SK-N-SH (cell line): Measurements from ENCODE around the gene VSIG10. TPM values are rescaled to one million over a fixed set of nuclear protein-coding genes. Genes with fewer than 3 reads are reported as not detected.
"Not testable (repeated sequence)": the region's sequence is repeated elsewhere in the genome, so short reads cannot be mapped to it uniquely, and the experiment has no call there.

ENCODE experiments used
- CTCF ChIA-PET: fragments of 300-600, 350-600 bp; formaldehyde crosslinking; extraction: SDS; loops from one replicate; lab custom pipeline; 2021; lab: Yijun Ruan, JAX
- POLR2A ChIA-PET: fragments of 350-600 bp; sonication (Branson Sonifier 250); formaldehyde crosslinking; extraction: SDS; loops from one replicate; lab custom pipeline; 2020; ENCODE audit warnings: antibody characterized with exemption, inconsistent platforms; lab: Yijun Ruan, JAX
- DNase-seq: peaks from one replicate; pipeline ENCODE4 v3.0.0; 2012
- H2AFZ ChIP-seq: fragments of 200-600 bp; sonication (generic); 2 replicates; pipeline ENCODE4 v1.8.1; 2016; ENCODE audit warnings: antibody characterized with exemption, mild to moderate bottlenecking, low read depth
- H3F3A ChIP-seq: fragments of 200-600 bp; sonication (generic); replicated peaks from 2 replicates; pipeline ENCODE3; 2016; ENCODE audit warnings: antibody characterized with exemption, mild to moderate bottlenecking; ENCODE audit not compliant: insufficient read depth
- H3K27ac ChIP-seq, 2 experiments: fragments of 200-500 bp in 1 of 2; fragments of 200-600 bp in 1 of 2; sonication (Bioruptor generic) in 1 of 2; sonication (generic), shearing (Covaris generic) in 1 of 2; 2 replicates each; pipeline versions ENCODE4 v1.5.1 to v1.6.1; 2014 to 2016; ENCODE audit warnings: low read depth in 2 of 2, inconsistent platforms in 1 of 2, low read length in 1 of 2, mild to moderate bottlenecking in 1 of 2, mixed read lengths in 1 of 2
- H3K27me3 ChIP-seq: fragments of 200-600 bp; sonication (generic), shearing (Covaris generic); 2 replicates; pipeline ENCODE4 v1.6.1; 2016; ENCODE audit warnings: mixed run types; ENCODE audit not compliant: insufficient read depth
- H3K36me3 ChIP-seq, 2 experiments: fragments of 200-500 bp in 1 of 2; fragments of 200-600 bp in 1 of 2; sonication (Bioruptor generic) in 1 of 2; sonication (generic) in 1 of 2; replicated peaks in 1 of 2; 2 replicates each; pipeline versions ENCODE3 to v1.5.1; 2014 to 2016; ENCODE audit warnings: low read length in 1 of 2, mild to moderate bottlenecking in 1 of 2; ENCODE audit not compliant: insufficient read depth in 2 of 2, control insufficient read depth in 1 of 2
- H3K4me1 ChIP-seq, 2 experiments: fragments of 200-500 bp in 1 of 2; fragments of 200-600 bp in 1 of 2; sonication (Bioruptor generic) in 1 of 2; sonication (generic), shearing (Covaris generic) in 1 of 2; 2 replicates each; pipeline versions ENCODE4 v1.5.1 to v1.6.1; 2014 to 2016; ENCODE audit warnings: low read depth in 1 of 2, low read length in 1 of 2, mixed run types in 1 of 2; ENCODE audit not compliant: insufficient read depth in 2 of 2, control insufficient read depth in 1 of 2
- H3K4me2 ChIP-seq: fragments of 200-600 bp; sonication (generic), shearing (Covaris generic); 2 replicates; pipeline ENCODE4 v1.6.1; 2017; ENCODE audit warnings: mixed run types
- H3K4me3 ChIP-seq, 2 experiments: fragments of 200-500 bp in 1 of 2; fragments of 200-600 bp in 1 of 2; sonication (Bioruptor generic) in 1 of 2; sonication (generic), shearing (Covaris generic) in 1 of 2; 2 replicates each; pipeline versions ENCODE4 v1.5.1 to v1.8.1; 2014 to 2016; ENCODE audit warnings: low read depth in 2 of 2, inconsistent platforms in 1 of 2, low read length in 1 of 2, mild to moderate bottlenecking in 1 of 2, mixed read lengths in 1 of 2, moderate library complexity in 1 of 2
- H3K79me2 ChIP-seq: fragments of 200-600 bp; sonication (generic); 2 replicates; pipeline ENCODE4 v1.8.1; 2017; ENCODE audit warnings: mild to moderate bottlenecking; ENCODE audit not compliant: insufficient read depth
- H3K9ac ChIP-seq: fragments of 200-600 bp; sonication (generic); 2 replicates; pipeline ENCODE4 v1.6.1; 2017; ENCODE audit warnings: mixed run types
- H3K9me2 ChIP-seq: fragments of 200-600 bp; sonication (generic); 2 replicates; pipeline ENCODE4 v1.6.1; 2017; ENCODE audit warnings: mixed run types
- H3K9me3 ChIP-seq: fragments of 200-600 bp; sonication (generic); 2 replicates; pipeline ENCODE4 v1.6.1; 2017; ENCODE audit warnings: mixed run types, mild to moderate bottlenecking, moderate library complexity
- H4K20me1 ChIP-seq: fragments of 200-600 bp; sonication (generic); 2 replicates; pipeline ENCODE4 v1.6.1; 2017; ENCODE audit warnings: mild to moderate bottlenecking, mixed run types; ENCODE audit not compliant: insufficient read depth
- ELF1 ChIP-seq: IDR thresholded peaks from 2 replicates; pipeline ENCODE4 v1.4.0; 2012
- EZH2phosphoT487 ChIP-seq: fragments of 200-600 bp; sonication (generic); IDR thresholded peaks from 2 replicates; pipeline ENCODE4 v1.6.1; 2017; ENCODE audit warnings: low read depth, mixed run types, mild to moderate bottlenecking, antibody characterized with exemption, moderate library complexity, borderline replicate concordance
- GABPA ChIP-seq: IDR thresholded peaks from 2 replicates; pipeline ENCODE4 v1.4.0; 2012; ENCODE audit warnings: low read depth, mild to moderate bottlenecking
- GATA2 ChIP-seq: sonication (generic); formaldehyde crosslinking; IDR thresholded peaks from 2 replicates; pipeline ENCODE4 v1.5.0; 2020; ENCODE audit warnings: mild to moderate bottlenecking, missing genetic modification reagents
- MXI1 ChIP-seq: IDR thresholded peaks from 2 replicates; pipeline ENCODE4 v1.6.1; 2012; ENCODE audit warnings: mild to moderate bottlenecking, low read depth, low read length, improper control_type of control experiment
- NFIC ChIP-seq: IDR thresholded peaks from 2 replicates; pipeline ENCODE4 v1.4.0; 2012; ENCODE audit warnings: borderline replicate concordance
- NRF1 ChIP-seq: IDR thresholded peaks from 2 replicates; pipeline ENCODE4 v1.6.1; 2012; ENCODE audit warnings: low read depth, mild to moderate bottlenecking, low read length
- PBX3 ChIP-seq: IDR thresholded peaks from 2 replicates; pipeline ENCODE4; 2012
- RFX5 ChIP-seq: IDR thresholded peaks from 2 replicates; pipeline ENCODE4 v1.6.1; 2012; ENCODE audit warnings: mild to moderate bottlenecking, improper control_type of control experiment, low read length
- TAF1 ChIP-seq: IDR thresholded peaks from 2 replicates; pipeline ENCODE4 v1.6.1; 2012; ENCODE audit warnings: low read depth, mild to moderate bottlenecking, low read length, moderate library complexity, borderline replicate concordance
- YY1 ChIP-seq: IDR thresholded peaks from 2 replicates; pipeline ENCODE4 v1.4.0; 2012; ENCODE audit warnings: low read depth, mild to moderate bottlenecking
- WGBS: methylation state at CpG from one replicate; pipeline ENCODE4 v1.1.6; 2017; ENCODE audit warnings: low lambda C conversion rate; 5-methylcytosine and 5-hydroxymethylcytosine counted together
- polyA plus RNA-seq, 3 experiments: library from polyadenylated mRNA; depleted of rRNA; stranded (reverse); fragments of >200 nt; gene quantifications; 2 replicates each; pipeline ENCODE4 v1.2.3, GENCODE V29; 2012
- TF ChIP-seq, protein P1 (sequence below): IDR thresholded peaks from 2 replicates; pipeline ENCODE4 v1.4.0; 2012; ENCODE audit warnings: low read depth, borderline replicate concordance

Gene VSIG10
- polyA plus RNA-seq, 1 of the 3 experiments (the other 2 are of a cell fraction): 12.5 TPM

DNA sequence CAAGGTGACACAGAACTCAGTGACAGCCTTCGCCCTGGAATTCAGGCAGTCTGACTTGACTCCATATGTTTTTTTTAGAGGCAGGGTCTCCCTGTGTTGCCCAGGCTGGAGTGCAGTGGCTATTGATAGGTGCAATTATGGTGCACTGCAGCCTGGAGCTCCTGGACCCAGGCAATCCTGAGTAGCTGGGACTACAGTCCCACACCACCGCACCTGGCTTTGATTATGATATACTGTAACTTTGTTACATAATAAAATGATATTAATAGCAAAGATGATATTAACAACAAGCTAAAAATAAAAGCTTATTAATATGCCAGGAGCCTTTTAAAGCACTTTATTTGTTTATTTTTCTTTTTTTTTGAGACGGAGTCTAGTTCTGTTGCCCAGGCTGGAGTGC is 9.8 kb downstream of the VSIG10 start:
- ChIA-PET POLR2A (interaction anchor here (0.6 kb wide), 2 partner anchors 11 to 15 kb away, joined by 3 read pairs; no protein-coding TSS in a partner anchor), CTCF (interaction anchor here (0.7 kb wide), 1 partner anchor 255 kb away, joined by 3 read pairs; no protein-coding TSS in a partner anchor)
- Histone ChIP-seq H3K4me3 (no peak overlapping the region), H3K79me2 (peaks cover 4% of the 10 kb centered on the region; the same call in 1 of the 2 replicates), H3K27me3 (no peaks in the 10 kb centered on the region), H3K9ac (no peak overlapping the region), H3K36me3 (peaks cover 0 to 4% of the 10 kb centered on the region in 2 experiments), H3K9me2 (no peaks in the 10 kb centered on the region), H3K27ac (no peak overlapping the region), H3K4me2 (no peak overlapping the region), H3K4me1 (peaks cover 0 to 3% of the 10 kb centered on the region in 2 experiments; a peak in 1 of 4 replicates), H3F3A (no peaks in the 10 kb centered on the region), H4K20me1 (no peaks in the 10 kb centered on the region), H3K9me3 (no peaks in the 10 kb centered on the region), H2AFZ (no peak overlapping the region)
- TF ChIP-seq ELF1 (no peak), GABPA (no peak), TAF1 (no peak), NRF1 (no peak), PBX3 (no peak)
- no peak for DNase-seq
- WGBS: 89% methylated on average over 3 of the region's 3 CpGs

GRCh38 chr12:118089782-118090181 is 14.0 kb downstream of the VSIG10 start:
- POLR2A ChIA-PET: no interaction called here
- 91% methylated on average over 9 of the region's 9 CpGs for WGBS
- H3K36me3 ChIP-seq: peaks cover 0 to 4% of the 10 kb centered on the region in 2 experiments
- H3K4me2 ChIP-seq: no peak overlapping the region
- CTCF ChIA-PET: no interaction called here
- TF ChIP-seq GATA2 (no peak), NFIC (no peak)
- TF ChIP-seq, all 33 proteins: peak for 0
- Histone ChIP-seq H3K4me3 (no peak overlapping the region), H2AFZ (no peak overlapping the region), H3K79me2 (no peaks in the 10 kb centered on the region), H3K27ac (no peak overlapping the region), H4K20me1 (no peaks in the 10 kb centered on the region), H3K9me2 (no peaks in the 10 kb centered on the region), H3K4me1 (no peaks in the 10 kb centered on the region), H3F3A (no peaks in the 10 kb centered on the region), H3K9ac (no peak overlapping the region), H3K9me3 (no peaks in the 10 kb centered on the region), H3K27me3 (no peaks in the 10 kb centered on the region)
- no peak for DNase-seq

GRCh38 chr12:118082161-118082560 is 21.6 kb downstream of the VSIG10 start:
- POLR2A ChIA-PET: no interaction called here

GRCh38 chr12:118081521-118081920 is 22.3 kb downstream of the VSIG10 start:
- H3K27ac ChIP-seq, H3K4me3 ChIP-seq, DNase-seq, CTCF ChIA-PET, H3K79me2 ChIP-seq, H3K9me3 ChIP-seq, H3K4me2 ChIP-seq, H3F3A ChIP-seq, H3K4me1 ChIP-seq, H4K20me1 ChIP-seq, H3K9me2 ChIP-seq, H3K27me3 ChIP-seq, H2AFZ ChIP-seq, H3K9ac ChIP-seq, POLR2A ChIA-PET: not testable (repeated sequence)
- 95% methylated on average over 9 of the region's 9 CpGs for WGBS
- peaks cover 7 to 14% of the 10 kb centered on the region in 2 experiments for H3K36me3 ChIP-seq

More at GRCh38 chr12:118082161-118082560, 21.6 kb downstream of the VSIG10 start:
- TF ChIP-seq MXI1 (no peak), EZH2phosphoT487 (no peak), RFX5 (no peak), ELF1 (no peak), YY1 (no peak), PBX3 (no peak)
- TF ChIP-seq, protein P1, sequence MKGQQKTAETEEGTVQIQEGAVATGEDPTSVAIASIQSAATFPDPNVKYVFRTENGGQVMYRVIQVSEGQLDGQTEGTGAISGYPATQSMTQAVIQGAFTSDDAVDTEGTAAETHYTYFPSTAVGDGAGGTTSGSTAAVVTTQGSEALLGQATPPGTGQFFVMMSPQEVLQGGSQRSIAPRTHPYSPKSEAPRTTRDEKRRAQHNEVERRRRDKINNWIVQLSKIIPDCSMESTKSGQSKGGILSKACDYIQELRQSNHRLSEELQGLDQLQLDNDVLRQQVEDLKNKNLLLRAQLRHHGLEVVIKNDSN: no peak
- TF ChIP-seq, all 33 proteins: peak for 0
- no peaks in the 10 kb centered on the region for H3K4me1 ChIP-seq
- H3K4me3 ChIP-seq: no peak overlapping the region
- H3K9ac ChIP-seq: no peak overlapping the region
- H3K27me3 ChIP-seq: no peaks in the 10 kb centered on the region
- H3K27ac ChIP-seq: no peak overlapping the region
- 93% methylated on average over 9 of the region's 9 CpGs for WGBS
- H3K9me2 ChIP-seq: no peaks in the 10 kb centered on the region
- no peak overlapping the region for H3K4me2 ChIP-seq
- H2AFZ ChIP-seq: no peak overlapping the region
- DNase-seq: no peak
- H3K79me2 ChIP-seq: no peaks in the 10 kb centered on the region
- H3K9me3 ChIP-seq: no peaks in the 10 kb centered on the region
- no peaks in the 10 kb centered on the region for H3F3A ChIP-seq
- CTCF ChIA-PET: interaction anchor here (0.8 kb wide), 1 partner anchor 19 kb away, joined by 3 read pairs; no protein-coding TSS in a partner anchor
- no peaks in the 10 kb centered on the region for H4K20me1 ChIP-seq
- peaks cover 7 to 14% of the 10 kb centered on the region in 2 experiments for H3K36me3 ChIP-seq
